Measurements from ENCODE around the gene ZNF211. TPM values are rescaled to one million over a fixed set of nuclear protein-coding genes. Genes with fewer than 3 reads are reported as not detected.

The ZNF211 gene
- total RNA-seq, 1 donor from 2014 or later, result 14.2 TPM

Other genes starting within 250 kb of the ZNF211 start
- 16.1 TPM for gene ZNF548, start 243.3 kb upstream of the ZNF211 start, total RNA-seq
- 10.1 TPM for gene ZNF17, start 222.0 kb upstream of the ZNF211 start, total RNA-seq
- 4.0 TPM for gene ZNF749, start 197.8 kb upstream of the ZNF211 start, total RNA-seq
- gene VN1R1, start 176.0 kb upstream of the ZNF211 start, total RNA-seq, result 3.0 TPM
- gene ZNF772, start 155.6 kb upstream of the ZNF211 start, total RNA-seq, result 23.7 TPM
- gene ZNF419, start 145.4 kb upstream of the ZNF211 start, total RNA-seq, result 8.7 TPM
- gene ZNF773, start 133.2 kb upstream of the ZNF211 start, total RNA-seq, result 5.5 TPM
- 3.6 TPM for gene ZNF549, start 105.8 kb upstream of the ZNF211 start, total RNA-seq
- gene ZNF550, start 73.3 kb upstream of the ZNF211 start, total RNA-seq, result 9.9 TPM
- 4.8 TPM for gene ZNF416, start 54.3 kb upstream of the ZNF211 start, total RNA-seq
- 4.5 TPM for gene ZIK1, start 49.0 kb upstream of the ZNF211 start, total RNA-seq
- 3.5 TPM for gene ZNF530, start 33.3 kb upstream of the ZNF211 start, total RNA-seq
- gene ZNF134, start 18.9 kb upstream of the ZNF211 start, total RNA-seq, result 16.5 TPM
- gene ZSCAN4, start 35.8 kb downstream of the ZNF211 start, total RNA-seq, result 0.16 TPM
- 3.7 TPM for gene ZNF551, start 48.8 kb downstream of the ZNF211 start, total RNA-seq
- 6.0 TPM for gene ZNF154, start 76.0 kb downstream of the ZNF211 start, total RNA-seq
- gene ZNF671, start 94.5 kb downstream of the ZNF211 start, total RNA-seq, result 8.1 TPM
- gene ZNF776, start 113.6 kb downstream of the ZNF211 start, total RNA-seq, result 10.0 TPM
- 16.8 TPM for gene ZNF586, start 136.5 kb downstream of the ZNF211 start, total RNA-seq
- gene ZNF552, start 181.7 kb downstream of the ZNF211 start, total RNA-seq, result 3.0 TPM
- gene ZNF587B, start 197.1 kb downstream of the ZNF211 start, total RNA-seq, result 7.6 TPM
- 23.8 TPM for gene ZNF587, start 216.7 kb downstream of the ZNF211 start, total RNA-seq